Measurements from ENCODE around the gene CLCN3. TPM values are rescaled to one million over a fixed set of nuclear protein-coding genes. Genes with fewer than 3 reads are reported as not detected.

CLCN3 gene
- total and polyA plus RNA-seq, 9 of the 15 experiments (the other 6 are each of a cell fraction or from before 2014, with no cell fraction given), result 12.7 to 60.6 (median 38.5) TPM

DNA sequence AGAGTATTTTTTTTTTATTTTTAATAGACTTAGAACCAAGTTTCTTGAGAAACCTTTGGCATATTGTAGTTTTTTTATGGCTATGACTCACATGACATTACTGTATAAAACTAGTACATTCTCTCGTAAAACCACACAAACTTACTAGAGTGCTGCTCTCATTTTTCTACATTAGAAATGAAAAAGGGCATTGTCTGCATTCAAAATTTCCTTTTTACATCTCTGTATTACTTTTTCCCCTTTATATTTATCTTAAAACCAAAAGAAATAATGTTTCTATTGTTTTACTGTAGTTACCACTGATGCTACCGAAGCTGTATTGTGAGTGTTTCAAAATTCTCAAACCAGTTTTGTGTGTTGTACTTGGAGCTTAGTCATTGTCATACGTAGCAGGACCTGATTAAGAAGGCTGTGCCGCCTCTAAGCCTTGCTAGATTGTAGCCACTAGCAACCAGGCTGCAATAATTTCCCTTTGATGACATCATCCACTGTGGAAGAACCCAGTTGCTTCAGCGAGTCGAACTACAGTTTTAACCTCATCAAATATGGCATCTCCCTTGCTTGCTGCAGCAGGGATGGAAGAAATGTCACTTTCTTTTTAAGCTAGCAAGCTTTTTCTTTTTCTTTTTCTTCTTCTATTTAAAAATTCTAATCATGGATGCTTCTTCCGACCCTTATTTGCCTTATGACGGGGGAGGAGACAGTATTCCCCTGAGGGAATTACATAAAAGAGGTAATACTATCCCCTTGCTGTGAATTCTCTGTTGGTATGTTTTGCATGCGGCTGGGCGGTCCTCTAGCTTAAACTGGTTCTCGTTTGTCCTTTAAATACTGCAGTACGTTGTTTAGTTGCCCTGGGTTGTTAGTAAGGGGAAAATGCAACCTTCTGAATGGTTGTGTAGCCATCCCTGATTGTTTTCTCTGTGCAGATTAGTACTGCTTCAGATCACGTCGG is 39.6 kb downstream of the CLCN3 start (continued):
- TF ChIP-seq, protein P1, sequence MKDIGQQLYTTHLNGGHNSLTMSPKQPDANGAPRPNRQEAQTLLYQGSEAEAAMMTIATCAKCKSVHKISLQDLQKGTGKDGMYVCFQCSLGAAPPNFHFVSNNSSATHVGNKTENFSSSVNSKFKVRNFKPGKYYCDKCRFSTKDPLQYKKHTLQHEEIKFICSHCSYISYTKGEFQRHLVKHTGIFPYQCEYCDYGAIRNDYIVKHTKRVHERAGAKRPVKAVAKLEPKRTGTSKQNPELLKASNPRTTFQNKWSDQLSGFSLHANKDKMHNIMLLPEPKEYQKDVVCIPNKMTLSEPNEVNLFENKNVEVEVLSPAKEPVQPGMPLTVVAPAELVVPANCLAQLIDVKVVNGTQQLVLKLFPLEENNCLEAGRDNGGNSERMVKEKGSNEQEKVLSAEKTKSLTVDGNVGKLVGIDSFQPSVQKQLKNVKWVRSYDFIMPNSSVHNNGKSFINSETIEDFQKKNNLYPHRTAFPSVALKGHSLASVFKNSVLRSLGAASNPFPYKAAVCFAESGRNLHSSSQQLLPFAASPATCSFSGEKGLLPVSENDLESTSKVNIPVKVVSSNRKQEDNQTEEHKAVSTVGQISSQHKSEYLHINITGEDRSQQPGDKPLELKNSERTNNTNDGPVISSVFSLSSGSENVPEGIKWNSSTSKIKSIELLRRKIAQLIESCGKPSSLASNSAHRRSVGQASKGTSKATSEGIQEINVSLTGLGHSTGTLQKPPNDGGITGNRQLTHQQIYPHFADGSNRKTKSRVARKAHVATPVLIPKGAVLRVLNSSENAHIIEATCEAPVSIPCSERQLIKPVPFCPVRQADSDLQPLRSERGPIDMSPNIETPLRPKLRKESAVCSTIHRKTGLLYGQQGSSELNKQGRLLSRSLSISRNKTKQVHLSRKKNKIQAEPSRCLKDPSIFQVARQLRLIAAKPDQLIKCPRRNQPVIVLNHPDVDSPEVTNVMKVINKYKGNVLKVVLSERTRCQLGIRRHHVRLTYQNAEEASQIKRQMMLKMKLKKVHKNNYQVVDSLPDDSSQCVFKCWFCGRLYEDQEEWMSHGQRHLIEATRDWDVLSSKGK (CRISPR knock-in tag; IDR thresholded peaks at IDR 0.05), result no peak
- TF ChIP-seq ZBTB1 (CRISPR knock-in tag; IDR thresholded peaks at IDR 0.05; ENCODE audit: borderline replicate concordance, low read depth) (no peak), RAD21 (CRISPR knock-in tag; conservative IDR thresholded peaks at IDR 0.05 in 1 of 2, IDR thresholded peaks at IDR 0.05 in 1 of 2) (peak in 1 of 2 experiments; percentile 13; a peak in 2 of 4 replicates), SIX5 (IDR thresholded peaks at IDR 0.05; ENCODE audit: borderline replicate concordance in 1 of 2, insufficient read depth in 1 of 2, low read depth in 1 of 2, low read length in 2 of 2) (no peak), MTA2 (IDR thresholded peaks at IDR 0.05; ENCODE audit: low read depth) (no peak), MLLT1 (IDR thresholded peaks at IDR 0.05) (peak; percentile 88 to 91), ERF (CRISPR knock-in tag; IDR thresholded peaks at IDR 0.05) (no peak), ZNF175 (CRISPR knock-in tag; IDR thresholded peaks at IDR 0.05; ENCODE audit: low read depth) (peak; percentile 83; the same call in 1 of the 2 replicates), SIRT6 (IDR thresholded peaks at IDR 0.05; ENCODE audit: low read depth, low read length) (no peak), BACH1 (tag; IDR thresholded peaks at IDR 0.05) (no peak; the same call in none of the 2 replicates), THRB (CRISPR knock-in tag; conservative IDR thresholded peaks at IDR 0.05) (no peak), ZSCAN32 (CRISPR knock-in tag; IDR thresholded peaks at IDR 0.05) (peak; percentile 37; the same call in 1 of the 2 replicates), EWSR1 (IDR thresholded peaks at IDR 0.05; ENCODE audit: borderline replicate concordance, low read depth, partially characterized antibody) (no peak), E4F1 (CRISPR knock-in tag; IDR thresholded peaks at IDR 0.05; ENCODE audit: borderline replicate concordance) (no peak), TBL1XR1 (IDR thresholded peaks at IDR 0.05; ENCODE audit: low read length in 2 of 2) (peak in 1 of 2 experiments; percentile 76; a peak in 2 of 4 replicates), TAF15 (IDR thresholded peaks at IDR 0.05; ENCODE audit: low read depth, low read length) (no peak)

All from K562 (cell line).